ENCODE results near the gene IFFO2.

IFFO2 gene

GRCh38 chr1:18890706-18891425 is 65.6 kb downstream of the IFFO2 start:
- no peak for DNase-seq

GRCh38 chr1:18886003-18886335 is 70.5 kb downstream of the IFFO2 start:
- no peak for DNase-seq

GRCh38 chr1:18885311-18886002 is 71.0 kb downstream of the IFFO2 start:
- no peak for DNase-seq

GRCh38 chr1:18884727-18885126 is 71.7 kb downstream of the IFFO2 start:
- DNase-seq, result no peak

GRCh38 chr1:18884419-18884717 is 72.1 kb downstream of the IFFO2 start:
- DNase-seq, result no peak

GRCh38 chr1:18883636-18884418 is 72.6 kb downstream of the IFFO2 start:
- peak; percentile 90 for DNase-seq

GRCh38 chr1:18883079-18883478 is 73.4 kb downstream of the IFFO2 start:
- no peak for DNase-seq

- DNase-seq, result no peak
Measured at GRCh38 chr1:18882486-18882885, 74.0 kb downstream of the IFFO2 start.

GRCh38 chr1:18881642-18882431 is 74.6 kb downstream of the IFFO2 start:
- DNase-seq, result no peak

- no peak for DNase-seq
Measured at GRCh38 chr1:18881164-18881563, 75.3 kb downstream of the IFFO2 start.

- no peak for DNase-seq
Measured at GRCh38 chr1:18880585-18880984, 75.9 kb downstream of the IFFO2 start.

GRCh38 chr1:18879791-18880309 is 76.6 kb downstream of the IFFO2 start:
- no peak for DNase-seq

- DNase-seq, result no peak
Measured at GRCh38 chr1:18879215-18879790, 77.2 kb downstream of the IFFO2 start.

- DNase-seq, result no peak
Measured at GRCh38 chr1:18878538-18879214, 77.8 kb downstream of the IFFO2 start.

GRCh38 chr1:18877282-18877681 is 79.2 kb downstream of the IFFO2 start:
- DNase-seq, result no peak

GRCh38 chr1:18876210-18876609 is 80.3 kb downstream of the IFFO2 start:
- DNase-seq, result no peak

- DNase-seq, result no peak
Measured at GRCh38 chr1:18875796-18876128, 80.7 kb downstream of the IFFO2 start.

GRCh38 chr1:18875107-18875795 is 81.2 kb downstream of the IFFO2 start:
- DNase-seq, result peak; percentile 88

GRCh38 chr1:18874600-18874999 is 81.9 kb downstream of the IFFO2 start:
- no peak for DNase-seq

GRCh38 chr1:18874036-18874435 is 82.4 kb downstream of the IFFO2 start:
- no peak for DNase-seq

GRCh38 chr1:18872071-18872611 is 84.3 kb downstream of the IFFO2 start:
- no peak for DNase-seq
